GM12878 (cell line): ENCODE results near the gene TRIM69. TPM values are rescaled to one million over a fixed set of nuclear protein-coding genes. Genes with fewer than 3 reads are reported as not detected.

ENCODE experiments used
- BHLHE40 ChIP-seq, 2 experiments: fragments of 450-650 bp in 1 of 2; IDR thresholded peaks; 2 replicates each; pipeline ENCODE4 v1.6.1; 2011 to 2017; ENCODE audit warnings: low read depth in 2 of 2, borderline replicate concordance in 1 of 2, improper control_type of control experiment in 1 of 2, low read length in 1 of 2, mild to moderate bottlenecking in 1 of 2
- BRCA1 ChIP-seq: IDR thresholded peaks from 2 replicates; pipeline ENCODE4 v1.6.1; 2011; ENCODE audit warnings: low read depth, low read length, improper control_type of control experiment
- CHD4 ChIP-seq: fragments of 200-600 bp; sonication (generic); IDR thresholded peaks from 2 replicates; pipeline ENCODE4 v1.6.1; 2016; ENCODE audit warnings: mild to moderate bottlenecking
- DPF2 ChIP-seq: fragments of 450-650 bp; IDR thresholded peaks from 2 replicates; pipeline ENCODE4 v1.6.1; 2017; ENCODE audit warnings: mild to moderate bottlenecking
- ETV6 ChIP-seq, 2 experiments: fragments of 450-650 bp in 1 of 2; IDR thresholded peaks in 1 of 2; conservative IDR thresholded peaks in 1 of 2; 2 replicates each; pipeline ENCODE4 v1.6.1; 2014; ENCODE audit warnings: antibody characterized with exemption in 1 of 2, borderline replicate concordance in 1 of 2, low read depth in 1 of 2, mild to moderate bottlenecking in 1 of 2, moderate library complexity in 1 of 2
- FOS ChIP-seq: IDR thresholded peaks from 3 replicates; pipeline ENCODE4 v1.6.1; 2011; ENCODE audit warnings: borderline replicate concordance; ENCODE audit not compliant: insufficient read length; ENCODE audit errors: extremely low read depth
- GABPA ChIP-seq: IDR thresholded peaks from 2 replicates; pipeline ENCODE4 v1.6.1; 2014; ENCODE audit warnings: antibody characterized with exemption, low read depth, mild to moderate bottlenecking, inconsistent platforms
- GATAD2B ChIP-seq: fragments of 450-650 bp; conservative IDR thresholded peaks from 2 replicates; pipeline ENCODE4 v1.6.1; 2017; ENCODE audit warnings: low read depth, mild to moderate bottlenecking, moderate library complexity
- IKZF2 ChIP-seq, 2 experiments: fragments of 450-650 bp; IDR thresholded peaks; 2 replicates each; pipeline ENCODE4 v1.6.1; 2017; ENCODE audit warnings: mild to moderate bottlenecking in 2 of 2, moderate library complexity in 2 of 2
- JUND ChIP-seq: IDR thresholded peaks from 2 replicates; pipeline ENCODE4 v1.6.1; 2012; ENCODE audit warnings: low read depth, mild to moderate bottlenecking, low read length, improper control_type of control experiment, moderate library complexity
- MEF2B ChIP-seq: fragments of 450-650 bp; IDR thresholded peaks from 2 replicates; pipeline ENCODE4 v1.6.1; 2018; ENCODE audit warnings: mild to moderate bottlenecking, moderate library complexity; ENCODE audit not compliant: partially characterized antibody, poor library complexity, severe bottlenecking
- NFYA ChIP-seq: IDR thresholded peaks from 2 replicates; pipeline ENCODE4 v1.6.1; 2011; ENCODE audit warnings: low read depth, mild to moderate bottlenecking, low read length, improper control_type of control experiment, borderline replicate concordance
- ZNF24 ChIP-seq: fragments of 450-650 bp; IDR thresholded peaks from 2 replicates; pipeline ENCODE4 v1.6.1; 2017; ENCODE audit warnings: antibody characterized with exemption, mild to moderate bottlenecking
- polyA plus RNA-seq, 11 experiments: library from polyadenylated mRNA; depleted of rRNA in 4 of 11; unstranded in 6 of 11; stranded (reverse) in 5 of 11; fragments of >200 nt; fragmentation: Nextera tagmentation in 4 of 11; fragmentation: Illumina TruSeq in 1 of 11; extraction: Ambion mirVana in 4 of 11; extraction: Trizol in 1 of 11; gene quantifications; 1 replicate in 1 of 11; 2 replicates in 10 of 11; pipeline versions ENCODE4 v1.2.1 to v1.2.3, GENCODE V29; 2011 to 2016; ENCODE audit warnings: inconsistent platforms in 2 of 11, missing spikeins in 2 of 11, low read depth in 1 of 11
- total RNA-seq, 4 experiments: library from RNA; depleted of rRNA in 3 of 4; stranded (reverse); fragments of >200 nt in 3 of 4; fragmentation: Illumina TruSeq in 1 of 4; extraction: Trizol in 1 of 4; gene quantifications; 2 replicates each; pipeline versions ENCODE4 v1.2.1 to v1.2.3, GENCODE V29; 2013 to 2021
- TF ChIP-seq, protein P1 (sequence below): fragments of 450-650 bp; IDR thresholded peaks from 2 replicates; pipeline ENCODE4 v1.6.1; 2017; ENCODE audit warnings: mild to moderate bottlenecking
- TF ChIP-seq, protein P2 (sequence below): fragments of 450-650 bp; formaldehyde crosslinking; IDR thresholded peaks from 2 replicates; pipeline ENCODE4 v1.4.0; 2020; ENCODE audit warnings: mild to moderate bottlenecking, moderate library complexity

The TRIM69 gene
- total and polyA plus RNA-seq, 10 of the 15 experiments (the other 5 are each of a cell fraction or from before 2014, with no cell fraction given): 11.2 to 52.7 (median 37.8) TPM

- TF ChIP-seq NFYA (no peak), BHLHE40 (IDR thresholded peaks at IDR 0.05; ENCODE audit: borderline replicate concordance in 1 of 2, low read depth in 2 of 2, low read length in 1 of 2) (no peak; a peak in 1 of 4 replicates), DPF2 (no peak), IKZF2 (IDR thresholded peaks at IDR 0.05) (peak in 1 of 2 experiments; percentile 30; a peak in 3 of 4 replicates), FOS (no peak), BRCA1 (no peak), ETV6 (conservative IDR thresholded peaks at IDR 0.05 in 1 of 2, IDR thresholded peaks at IDR 0.05 in 1 of 2; ENCODE audit: borderline replicate concordance in 1 of 2, low read depth in 1 of 2) (no peak; a peak in 1 of 4 replicates), GATAD2B (no peak), MEF2B (peak; percentile 39), GABPA (no peak), ZNF24 (peak; percentile 91), CHD4 (no peak), JUND (no peak)
- TF ChIP-seq, protein P1, sequence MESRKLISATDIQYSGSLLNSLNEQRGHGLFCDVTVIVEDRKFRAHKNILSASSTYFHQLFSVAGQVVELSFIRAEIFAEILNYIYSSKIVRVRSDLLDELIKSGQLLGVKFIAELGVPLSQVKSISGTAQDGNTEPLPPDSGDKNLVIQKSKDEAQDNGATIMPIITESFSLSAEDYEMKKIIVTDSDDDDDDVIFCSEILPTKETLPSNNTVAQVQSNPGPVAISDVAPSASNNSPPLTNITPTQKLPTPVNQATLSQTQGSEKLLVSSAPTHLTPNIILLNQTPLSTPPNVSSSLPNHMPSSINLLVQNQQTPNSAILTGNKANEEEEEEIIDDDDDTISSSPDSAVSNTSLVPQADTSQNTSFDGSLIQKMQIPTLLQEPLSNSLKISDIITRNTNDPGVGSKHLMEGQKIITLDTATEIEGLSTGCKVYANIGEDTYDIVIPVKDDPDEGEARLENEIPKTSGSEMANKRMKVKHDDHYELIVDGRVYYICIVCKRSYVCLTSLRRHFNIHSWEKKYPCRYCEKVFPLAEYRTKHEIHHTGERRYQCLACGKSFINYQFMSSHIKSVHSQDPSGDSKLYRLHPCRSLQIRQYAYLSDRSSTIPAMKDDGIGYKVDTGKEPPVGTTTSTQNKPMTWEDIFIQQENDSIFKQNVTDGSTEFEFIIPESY: no peak
- TF ChIP-seq, protein P2, sequence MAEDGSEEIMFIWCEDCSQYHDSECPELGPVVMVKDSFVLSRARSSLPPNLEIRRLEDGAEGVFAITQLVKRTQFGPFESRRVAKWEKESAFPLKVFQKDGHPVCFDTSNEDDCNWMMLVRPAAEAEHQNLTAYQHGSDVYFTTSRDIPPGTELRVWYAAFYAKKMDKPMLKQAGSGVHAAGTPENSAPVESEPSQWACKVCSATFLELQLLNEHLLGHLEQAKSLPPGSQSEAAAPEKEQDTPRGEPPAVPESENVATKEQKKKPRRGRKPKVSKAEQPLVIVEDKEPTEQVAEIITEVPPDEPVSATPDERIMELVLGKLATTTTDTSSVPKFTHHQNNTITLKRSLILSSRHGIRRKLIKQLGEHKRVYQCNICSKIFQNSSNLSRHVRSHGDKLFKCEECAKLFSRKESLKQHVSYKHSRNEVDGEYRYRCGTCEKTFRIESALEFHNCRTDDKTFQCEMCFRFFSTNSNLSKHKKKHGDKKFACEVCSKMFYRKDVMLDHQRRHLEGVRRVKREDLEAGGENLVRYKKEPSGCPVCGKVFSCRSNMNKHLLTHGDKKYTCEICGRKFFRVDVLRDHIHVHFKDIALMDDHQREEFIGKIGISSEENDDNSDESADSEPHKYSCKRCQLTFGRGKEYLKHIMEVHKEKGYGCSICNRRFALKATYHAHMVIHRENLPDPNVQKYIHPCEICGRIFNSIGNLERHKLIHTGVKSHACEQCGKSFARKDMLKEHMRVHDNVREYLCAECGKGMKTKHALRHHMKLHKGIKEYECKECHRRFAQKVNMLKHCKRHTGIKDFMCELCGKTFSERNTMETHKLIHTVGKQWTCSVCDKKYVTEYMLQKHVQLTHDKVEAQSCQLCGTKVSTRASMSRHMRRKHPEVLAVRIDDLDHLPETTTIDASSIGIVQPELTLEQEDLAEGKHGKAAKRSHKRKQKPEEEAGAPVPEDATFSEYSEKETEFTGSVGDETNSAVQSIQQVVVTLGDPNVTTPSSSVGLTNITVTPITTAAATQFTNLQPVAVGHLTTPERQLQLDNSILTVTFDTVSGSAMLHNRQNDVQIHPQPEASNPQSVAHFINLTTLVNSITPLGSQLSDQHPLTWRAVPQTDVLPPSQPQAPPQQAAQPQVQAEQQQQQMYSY (CRISPR knock-in tag): no peak; the same call in none of the 2 replicates
- TF ChIP-seq, all 136 proteins: peak for 48
Measured at GRCh38 chr15:44719293-44719999, 16.9 kb upstream of the TRIM69 start (continued).
